Measurements from ENCODE around the gene TNFRSF4.

GRCh38 chr1:1165485-1165884 is 48.5 kb downstream of the TNFRSF4 start:
- TF ChIP-seq CTCF (IDR thresholded peaks at IDR 0.05), result no peak
- no peak for TF ChIP-seq POLR2A (IDR thresholded peaks at IDR 0.05)

Measured in lower leg skin (tissue), 3 donors.